ENCODE results near the gene EXOC3L4.

The EXOC3L4 gene

GRCh38 chr14:103056322-103057027, 38.0 kb upstream of the EXOC3L4 start:
- no peaks in the 10 kb centered on the region for H3K9me3 Mint-ChIP-seq

GRCh38 chr14:103057028-103057371, 37.5 kb upstream of the EXOC3L4 start:
- Mint-ChIP-seq H3K27me3 (ENCODE audit: low read depth) (no peaks in the 10 kb centered on the region), H3K27ac (peak overlapping the region in 1 of 3 experiments; percentile 78), H3K4me1 (peaks cover 43% of the 10 kb centered on the region), H3K4me3 (peak overlapping the region; percentile 93 to 97 (median 96)), H3K36me3 (ENCODE audit: low read depth) (no peaks in the 10 kb centered on the region), H3K9me3 (no peaks in the 10 kb centered on the region)
- no peak for TF ChIP-seq CTCF (IDR thresholded peaks at IDR 0.05; ENCODE audit: unreplicated experiment in 3 of 3)

More at GRCh38 chr14:103056322-103057027, 38.0 kb upstream of the EXOC3L4 start:
- Mint-ChIP-seq H3K36me3 (ENCODE audit: low read depth) (no peaks in the 10 kb centered on the region), H3K27ac (peak overlapping the region; percentile 78 to 98 (median 93)), H3K4me1 (peaks cover 43% of the 10 kb centered on the region), H3K4me3 (peak overlapping the region; percentile 93 to 97 (median 96)), H3K27me3 (ENCODE audit: low read depth) (no peaks in the 10 kb centered on the region)
- no peak for TF ChIP-seq CTCF (IDR thresholded peaks at IDR 0.05; ENCODE audit: unreplicated experiment in 3 of 3)

- H3K9me3 Mint-ChIP-seq: no peaks in the 10 kb centered on the region
- peak within 1 kb of the TSS; percentile 93 to 97 (median 96) for H3K4me3 Mint-ChIP-seq
- no peak for TF ChIP-seq CTCF (IDR thresholded peaks at IDR 0.05; ENCODE audit: unreplicated experiment in 3 of 3)
- H3K36me3 Mint-ChIP-seq (ENCODE audit: low read depth): no peaks in the 10 kb centered on the region
- H3K27ac Mint-ChIP-seq: peak within 1 kb of the TSS; percentile 78 to 98 (median 93)
- peaks cover 43% of the 10 kb centered on the region for H3K4me1 Mint-ChIP-seq
- H3K27me3 Mint-ChIP-seq (ENCODE audit: low read depth): no peaks in the 10 kb centered on the region
These were observed 37.0 kb upstream of the EXOC3L4 start, which contains the start of gene CDC42BPB for GRCh38 chr14:103057372-103058163. Gene CDC42BPB (minus strand): TSS chr14:103057549. CDS start chr14:103057173, 376 bp downstream.

- no peak for TF ChIP-seq CTCF (IDR thresholded peaks at IDR 0.05; ENCODE audit: unreplicated experiment in 3 of 3)
- no peaks in the 10 kb centered on the region for H3K36me3 Mint-ChIP-seq (ENCODE audit: low read depth)
- H3K27me3 Mint-ChIP-seq (ENCODE audit: low read depth): no peaks in the 10 kb centered on the region
These were observed 36.1 kb upstream of the EXOC3L4 start for GRCh38 chr14:103058164-103059055.

GRCh38 chr14:103059556-103059955, 35.0 kb upstream of the EXOC3L4 start:
- no peaks in the 10 kb centered on the region for H3K9me3 Mint-ChIP-seq
- no peaks in the 10 kb centered on the region for H3K36me3 Mint-ChIP-seq (ENCODE audit: low read depth)
- H3K27me3 Mint-ChIP-seq (ENCODE audit: low read depth): peaks cover under 1% of the 10 kb centered on the region
- no peak overlapping the region for H3K27ac Mint-ChIP-seq
- peaks cover 38% of the 10 kb centered on the region for H3K4me1 Mint-ChIP-seq
- no peak for TF ChIP-seq CTCF (IDR thresholded peaks at IDR 0.05; ENCODE audit: unreplicated experiment in 3 of 3)
- peak overlapping the region; percentile 58 to 92 (median 86) for H3K4me3 Mint-ChIP-seq

More at GRCh38 chr14:103058164-103059055, 36.1 kb upstream of the EXOC3L4 start:
- peak overlapping the region; percentile 51 to 78 (median 76) for H3K27ac Mint-ChIP-seq
- peaks cover 43% of the 10 kb centered on the region for H3K4me1 Mint-ChIP-seq
- H3K9me3 Mint-ChIP-seq: no peaks in the 10 kb centered on the region
- H3K4me3 Mint-ChIP-seq: peak overlapping the region; percentile 86 to 92 (median 90)
